ENCODE results near the gene ARHGEF10L. TPM values are rescaled to one million over a fixed set of nuclear protein-coding genes. Genes with fewer than 3 reads are reported as not detected.
A peak's percentile ranks its signal among the peaks of the same experiment; 100 is the strongest.

ARHGEF10L gene
- total RNA-seq, 2 donors from 2014 or later, result 226 to 301 TPM

- Histone ChIP-seq H3K9me3 (no peaks in the 10 kb centered on the region), H3K27me3 (replicated peaks; ENCODE audit: insufficient read depth) (no peaks in the 10 kb centered on the region), H3K4me1 (ENCODE audit: control insufficient read depth in 1 of 2, low read depth in 2 of 2) (peaks cover 14 to 58% of the 10 kb centered on the region in 2 donors), H3K4me3 (no peak overlapping the region), H3K27ac (peak overlapping the region; percentile 68 to 97), H3K36me3 (peaks cover 77% of the 10 kb centered on the region)
- no peak for TF ChIP-seq CTCF (IDR thresholded peaks at IDR 0.05)
- no peak for ATAC-seq (ENCODE audit: insufficient number of reproducible peaks, low FRiP score, low read depth)
- no peak for DNase-seq (ENCODE audit: low spot score)
Measured at GRCh38 chr1:17611991-17612390, 72.5 kb downstream of the ARHGEF10L start.

GRCh38 chr1:17612831-17613230 lies 73.3 kb downstream of the ARHGEF10L start:
- H3K36me3 ChIP-seq, result peaks cover 69% of the 10 kb centered on the region
- peak overlapping the region; percentile 68 to 97 for H3K27ac ChIP-seq
- H3K9me3 ChIP-seq, result no peaks in the 10 kb centered on the region
- DNase-seq (ENCODE audit: low spot score), result no peak
- no peak for TF ChIP-seq CTCF (IDR thresholded peaks at IDR 0.05)
- no peaks in the 10 kb centered on the region for H3K27me3 ChIP-seq (replicated peaks; ENCODE audit: insufficient read depth)
- H3K4me3 ChIP-seq, result no peak overlapping the region
- peaks cover 22 to 65% of the 10 kb centered on the region in 2 donors for H3K4me1 ChIP-seq (ENCODE audit: control insufficient read depth in 1 of 2, low read depth in 2 of 2)
- ATAC-seq (ENCODE audit: insufficient number of reproducible peaks, low FRiP score, low read depth), result no peak

- H3K4me3 ChIP-seq, result no peak overlapping the region
- ATAC-seq (ENCODE audit: insufficient number of reproducible peaks, low FRiP score, low read depth), result no peak
- peaks cover 30 to 73% of the 10 kb centered on the region in 2 donors for H3K4me1 ChIP-seq (ENCODE audit: control insufficient read depth in 1 of 2, low read depth in 2 of 2)
- no peak for DNase-seq (ENCODE audit: low spot score)
- TF ChIP-seq CTCF (IDR thresholded peaks at IDR 0.05), result no peak
- no peaks in the 10 kb centered on the region for H3K9me3 ChIP-seq
- peak overlapping the region; percentile 97 to 99 for H3K27ac ChIP-seq
- no peaks in the 10 kb centered on the region for H3K27me3 ChIP-seq (replicated peaks; ENCODE audit: insufficient read depth)
- H3K36me3 ChIP-seq, result peaks cover 53% of the 10 kb centered on the region
Measured at GRCh38 chr1:17614586-17614985, 75.1 kb downstream of the ARHGEF10L start.

- Histone ChIP-seq H3K4me3 (no peak overlapping the region), H3K9me3 (no peaks in the 10 kb centered on the region), H3K36me3 (peaks cover 48% of the 10 kb centered on the region), H3K4me1 (ENCODE audit: control insufficient read depth in 1 of 2, low read depth in 2 of 2) (peaks cover 34 to 73% of the 10 kb centered on the region in 2 donors), H3K27ac (peak overlapping the region; percentile 97 to 99), H3K27me3 (replicated peaks; ENCODE audit: insufficient read depth) (no peaks in the 10 kb centered on the region)
- DNase-seq (ENCODE audit: low spot score) (no peak), ATAC-seq (ENCODE audit: insufficient number of reproducible peaks, low FRiP score, low read depth) (no peak)
- no peak for TF ChIP-seq CTCF (IDR thresholded peaks at IDR 0.05)
Measured at GRCh38 chr1:17615157-17615556, 75.7 kb downstream of the ARHGEF10L start.

GRCh38 chr1:17615959-17616358 lies 76.5 kb downstream of the ARHGEF10L start:
- H3K9me3 ChIP-seq, result no peaks in the 10 kb centered on the region
- peaks cover 42 to 75% of the 10 kb centered on the region in 2 donors for H3K4me1 ChIP-seq (ENCODE audit: control insufficient read depth in 1 of 2, low read depth in 2 of 2)
- H3K27me3 ChIP-seq (replicated peaks; ENCODE audit: insufficient read depth), result no peaks in the 10 kb centered on the region
- TF ChIP-seq CTCF (IDR thresholded peaks at IDR 0.05), result no peak
- DNase-seq (ENCODE audit: low spot score) (no peak), ATAC-seq (ENCODE audit: insufficient number of reproducible peaks, low FRiP score, low read depth) (no peak)
- no peak overlapping the region for H3K4me3 ChIP-seq
- H3K36me3 ChIP-seq, result peaks cover 40% of the 10 kb centered on the region
- H3K27ac ChIP-seq, result peak overlapping the region; percentile 97 to 99

All from thoracic aorta (tissue), 2 donors.